ENCODE results near the gene ZMYND11. TPM values are rescaled to one million over a fixed set of nuclear protein-coding genes. Genes with fewer than 3 reads are reported as not detected.

Gene ZMYND11
- polyA plus RNA-seq, 1 of the 3 experiments (the other 2 are of a cell fraction), result 33.1 TPM

DNA sequence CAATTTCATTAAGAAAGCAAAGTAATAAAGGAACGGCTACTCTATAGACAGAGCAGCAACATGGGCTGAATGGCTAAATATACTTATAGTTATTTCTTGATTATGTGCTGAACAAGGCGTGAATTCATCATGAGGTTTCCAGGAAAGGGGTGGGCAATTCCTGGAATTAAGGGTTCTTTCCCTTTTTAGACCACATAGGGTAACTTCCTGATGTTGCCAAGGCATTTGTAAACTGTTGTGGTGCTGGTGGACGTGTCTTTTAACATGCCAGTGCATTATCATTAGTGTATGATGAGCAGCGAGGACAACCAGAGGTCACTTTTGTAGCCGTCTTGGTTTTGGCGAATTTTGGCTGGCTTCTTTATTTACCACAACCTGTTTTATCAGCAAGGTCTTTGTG, 28.5 kb upstream of the ZMYND11 start:
- no peak for DNase-seq
- Histone ChIP-seq H3K4me1 (ENCODE audit: control insufficient read depth in 1 of 2, insufficient read depth in 2 of 2, low read depth in 1 of 2, low read length in 1 of 2) (no peaks in the 10 kb centered on the region), H3K9ac (no peak overlapping the region), H3K4me3 (ENCODE audit: low read depth in 2 of 2, low read length in 1 of 2) (no peak overlapping the region), H3K4me2 (no peak overlapping the region), H3K9me3 (no peaks in the 10 kb centered on the region), H3K79me2 (ENCODE audit: insufficient read depth) (no peaks in the 10 kb centered on the region), H2AFZ (ENCODE audit: low read depth) (no peak overlapping the region), H3K27me3 (ENCODE audit: insufficient read depth) (no peaks in the 10 kb centered on the region), H3K27ac (ENCODE audit: low read depth in 2 of 2, low read length in 1 of 2) (no peak overlapping the region), H3F3A (replicated peaks; ENCODE audit: insufficient read depth) (no peaks in the 10 kb centered on the region), H3K36me3 (replicated peaks in 1 of 2; ENCODE audit: control insufficient read depth in 1 of 2, insufficient read depth in 2 of 2, low read length in 1 of 2) (no peaks in the 10 kb centered on the region), H4K20me1 (ENCODE audit: insufficient read depth) (no peaks in the 10 kb centered on the region), H3K9me2 (no peaks in the 10 kb centered on the region)
- TF ChIP-seq EZH2phosphoT487 (IDR thresholded peaks at IDR 0.05; ENCODE audit: borderline replicate concordance, low read depth), result no peak
- TF ChIP-seq RCOR1 (IDR thresholded peaks at IDR 0.05; ENCODE audit: low read length), result no peak
- TF ChIP-seq GATA2 (CRISPR knock-in tag; IDR thresholded peaks at IDR 0.05), result no peak
- TF ChIP-seq, protein P1, sequence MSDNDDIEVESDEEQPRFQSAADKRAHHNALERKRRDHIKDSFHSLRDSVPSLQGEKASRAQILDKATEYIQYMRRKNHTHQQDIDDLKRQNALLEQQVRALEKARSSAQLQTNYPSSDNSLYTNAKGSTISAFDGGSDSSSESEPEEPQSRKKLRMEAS (IDR thresholded peaks at IDR 0.05; ENCODE audit: low read depth), result no peak
- no peak for TF ChIP-seq SMC3 (IDR thresholded peaks at IDR 0.05; ENCODE audit: low read depth, low read length)
- no peak for TF ChIP-seq JUND (IDR thresholded peaks at IDR 0.05)
- no peak for TF ChIP-seq FOXM1 (IDR thresholded peaks at IDR 0.05; ENCODE audit: low read depth)
- TF ChIP-seq YY1 (IDR thresholded peaks at IDR 0.05; ENCODE audit: low read depth), result no peak
- TF ChIP-seq, protein P2, sequence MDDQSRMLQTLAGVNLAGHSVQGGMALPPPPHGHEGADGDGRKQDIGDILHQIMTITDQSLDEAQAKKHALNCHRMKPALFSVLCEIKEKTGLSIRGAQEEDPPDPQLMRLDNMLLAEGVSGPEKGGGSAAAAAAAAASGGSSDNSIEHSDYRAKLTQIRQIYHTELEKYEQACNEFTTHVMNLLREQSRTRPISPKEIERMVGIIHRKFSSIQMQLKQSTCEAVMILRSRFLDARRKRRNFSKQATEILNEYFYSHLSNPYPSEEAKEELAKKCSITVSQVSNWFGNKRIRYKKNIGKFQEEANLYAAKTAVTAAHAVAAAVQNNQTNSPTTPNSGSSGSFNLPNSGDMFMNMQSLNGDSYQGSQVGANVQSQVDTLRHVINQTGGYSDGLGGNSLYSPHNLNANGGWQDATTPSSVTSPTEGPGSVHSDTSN (IDR thresholded peaks at IDR 0.05), result no peak
- TF ChIP-seq, protein P3, sequence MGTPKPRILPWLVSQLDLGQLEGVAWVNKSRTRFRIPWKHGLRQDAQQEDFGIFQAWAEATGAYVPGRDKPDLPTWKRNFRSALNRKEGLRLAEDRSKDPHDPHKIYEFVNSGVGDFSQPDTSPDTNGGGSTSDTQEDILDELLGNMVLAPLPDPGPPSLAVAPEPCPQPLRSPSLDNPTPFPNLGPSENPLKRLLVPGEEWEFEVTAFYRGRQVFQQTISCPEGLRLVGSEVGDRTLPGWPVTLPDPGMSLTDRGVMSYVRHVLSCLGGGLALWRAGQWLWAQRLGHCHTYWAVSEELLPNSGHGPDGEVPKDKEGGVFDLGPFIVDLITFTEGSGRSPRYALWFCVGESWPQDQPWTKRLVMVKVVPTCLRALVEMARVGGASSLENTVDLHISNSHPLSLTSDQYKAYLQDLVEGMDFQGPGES (IDR thresholded peaks at IDR 0.05; ENCODE audit: low read depth, low read length), result no peak
- TF ChIP-seq, protein P4, sequence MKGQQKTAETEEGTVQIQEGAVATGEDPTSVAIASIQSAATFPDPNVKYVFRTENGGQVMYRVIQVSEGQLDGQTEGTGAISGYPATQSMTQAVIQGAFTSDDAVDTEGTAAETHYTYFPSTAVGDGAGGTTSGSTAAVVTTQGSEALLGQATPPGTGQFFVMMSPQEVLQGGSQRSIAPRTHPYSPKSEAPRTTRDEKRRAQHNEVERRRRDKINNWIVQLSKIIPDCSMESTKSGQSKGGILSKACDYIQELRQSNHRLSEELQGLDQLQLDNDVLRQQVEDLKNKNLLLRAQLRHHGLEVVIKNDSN (IDR thresholded peaks at IDR 0.05; ENCODE audit: borderline replicate concordance, low read depth), result no peak
- no peak for TF ChIP-seq NFIC (IDR thresholded peaks at IDR 0.05; ENCODE audit: borderline replicate concordance)
- TF ChIP-seq MXI1 (IDR thresholded peaks at IDR 0.05; ENCODE audit: low read depth, low read length), result no peak
- TF ChIP-seq, protein P5, sequence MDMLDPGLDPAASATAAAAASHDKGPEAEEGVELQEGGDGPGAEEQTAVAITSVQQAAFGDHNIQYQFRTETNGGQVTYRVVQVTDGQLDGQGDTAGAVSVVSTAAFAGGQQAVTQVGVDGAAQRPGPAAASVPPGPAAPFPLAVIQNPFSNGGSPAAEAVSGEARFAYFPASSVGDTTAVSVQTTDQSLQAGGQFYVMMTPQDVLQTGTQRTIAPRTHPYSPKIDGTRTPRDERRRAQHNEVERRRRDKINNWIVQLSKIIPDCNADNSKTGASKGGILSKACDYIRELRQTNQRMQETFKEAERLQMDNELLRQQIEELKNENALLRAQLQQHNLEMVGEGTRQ (IDR thresholded peaks at IDR 0.05; ENCODE audit: borderline replicate concordance, low read depth, low read length), result no peak
- no peak for TF ChIP-seq CHD2 (IDR thresholded peaks at IDR 0.05; ENCODE audit: low read length, partially characterized antibody)
- TF ChIP-seq RAD21 (IDR thresholded peaks at IDR 0.05; ENCODE audit: low read length), result no peak
- no peak for TF ChIP-seq EP300 (IDR thresholded peaks at IDR 0.05; ENCODE audit: borderline replicate concordance in 1 of 2, low read depth in 1 of 2, low read length in 1 of 2)
- POLR2A ChIA-PET, result no interaction called here
- CTCF ChIA-PET, result no interaction called here
- WGBS (ENCODE audit: low lambda C conversion rate), result 50% methylated on average over 6 of the region's 6 CpGs

Measured in SK-N-SH (cell line).